Activated CD8-positive, alpha-beta memory T cell treated with anti-CD3 and anti-CD28 coated beads, Interleukin-2, amount 10 ng/mL, durations not matched to agents 7 days and 5 days (primary cell): ENCODE data around the gene SYNPO2. TPM values are rescaled to one million over a fixed set of nuclear protein-coding genes. Genes with fewer than 3 reads are reported as not detected.

Experiments
- ATAC-seq: fragments of 150-1000 bp; cut with Tn5 transposase; one replicate; pipeline ENCODE4 v1.10.0; 2021; ENCODE audit warnings: moderate library complexity
- CTCF ChIA-PET: fragments of 350-600 bp; sonication (Branson Sonifier 250); formaldehyde crosslinking; loops from one replicate; lab custom pipeline; 2021; ENCODE audit warnings: antibody characterized with exemption; lab: Charles Lee
- DNase-seq: peaks from one replicate; pipeline ENCODE4 v3.0.0-alpha.2; 2020
- H3K27ac Mint-ChIP-seq: one replicate; pipeline ENCODE4 v1.8.0; 2021; ENCODE audit warnings: mild to moderate bottlenecking, mixed read lengths
- H3K27me3 Mint-ChIP-seq: one replicate; pipeline ENCODE4 v1.8.0; 2021; ENCODE audit warnings: mixed read lengths
- H3K36me3 Mint-ChIP-seq: one replicate; pipeline ENCODE4 v1.8.0; 2021; ENCODE audit warnings: mild to moderate bottlenecking, mixed read lengths
- H3K4me1 Mint-ChIP-seq: one replicate; pipeline ENCODE4 v1.8.0; 2021; ENCODE audit warnings: mixed read lengths
- H3K4me3 Mint-ChIP-seq: one replicate; pipeline ENCODE4 v1.8.0; 2021; ENCODE audit warnings: mild to moderate bottlenecking, moderate library complexity, mixed read lengths
- H3K9me3 Mint-ChIP-seq: one replicate; pipeline ENCODE4 v1.8.0; 2022; ENCODE audit warnings: low read depth, mixed read lengths
- total RNA-seq, 2 experiments: library from RNA; stranded (reverse); gene quantifications; one replicate each; pipeline ENCODE4 v1.2.3, GENCODE V29; 2021

SYNPO2 gene
- total RNA-seq, result 1 to 10 TPM in 1 of 2 experiments, under 1 TPM in 1; 0.89 to 1.0 TPM

GRCh38 chr4:118888666-118889311 is at the start of gene SYNPO2:
TSS of gene SYNPO2 (plus strand) at chr4:118888854. CDS start at chr4:118889037, 183 bp downstream.
- DNase-seq (peak; percentile 66), ATAC-seq (peak; percentile 92)
- Mint-ChIP-seq H3K27ac (no peak within 1 kb of the TSS), H3K9me3 (no peaks in the 10 kb centered on the region), H3K36me3 (no peaks in the 10 kb centered on the region), H3K4me3 (peak within 1 kb of the TSS; percentile 68), H3K27me3 (peaks cover 49% of the 10 kb centered on the region), H3K4me1 (peaks cover 15% of the 10 kb centered on the region)
- CTCF ChIA-PET, result interaction anchor here (0.9 to 1.7 kb wide), 8 partner anchors 24 to 149 kb away, joined by 3 to 7 read pairs (median 4); no protein-coding TSS in a partner anchor

GRCh38 chr4:118839221-118839927 is 49.3 kb upstream of the SYNPO2 start:
- CTCF ChIA-PET, result no interaction called here
- peaks cover 14% of the 10 kb centered on the region for H3K4me1 Mint-ChIP-seq
- H3K27ac Mint-ChIP-seq, result no peak overlapping the region
- no peak for DNase-seq
- H3K27me3 Mint-ChIP-seq, result no peaks in the 10 kb centered on the region
- H3K36me3 Mint-ChIP-seq, result peaks cover 3% of the 10 kb centered on the region
- H3K4me3 Mint-ChIP-seq, result no peak overlapping the region
- ATAC-seq, result no peak
- H3K9me3 Mint-ChIP-seq, result no peaks in the 10 kb centered on the region

- H3K27ac Mint-ChIP-seq, result no peak overlapping the region
- peaks cover 10% of the 10 kb centered on the region for H3K27me3 Mint-ChIP-seq
- ATAC-seq (no peak), DNase-seq (no peak)
- peaks cover under 1% of the 10 kb centered on the region for H3K4me1 Mint-ChIP-seq
- no peaks in the 10 kb centered on the region for H3K9me3 Mint-ChIP-seq
- CTCF ChIA-PET, result no interaction called here
- H3K4me3 Mint-ChIP-seq, result no peak overlapping the region
- no peaks in the 10 kb centered on the region for H3K36me3 Mint-ChIP-seq
Observed at GRCh38 chr4:118842055-118842454, 46.6 kb upstream of the SYNPO2 start.

GRCh38 chr4:118843237-118843636 is 45.4 kb upstream of the SYNPO2 start:
- ATAC-seq, result no peak
- CTCF ChIA-PET, result no interaction called here
- H3K4me1 Mint-ChIP-seq, result no peaks in the 10 kb centered on the region
- peaks cover 17% of the 10 kb centered on the region for H3K27me3 Mint-ChIP-seq
- H3K36me3 Mint-ChIP-seq, result no peaks in the 10 kb centered on the region
- no peak overlapping the region for H3K27ac Mint-ChIP-seq
- no peak overlapping the region for H3K4me3 Mint-ChIP-seq
- H3K9me3 Mint-ChIP-seq, result no peaks in the 10 kb centered on the region
- no peak for DNase-seq

- H3K27ac Mint-ChIP-seq, result no peak overlapping the region
- ATAC-seq (no peak), DNase-seq (no peak)
- no peak overlapping the region for H3K4me3 Mint-ChIP-seq
- H3K4me1 Mint-ChIP-seq, result peaks cover 7% of the 10 kb centered on the region
- peaks cover 7% of the 10 kb centered on the region for H3K36me3 Mint-ChIP-seq
- CTCF ChIA-PET, result interaction anchor here (0.7 kb wide), 1 partner anchor 9 kb away, joined by 3 read pairs; no protein-coding TSS in a partner anchor
- peaks cover 17% of the 10 kb centered on the region for H3K27me3 Mint-ChIP-seq
- no peaks in the 10 kb centered on the region for H3K9me3 Mint-ChIP-seq
Observed at GRCh38 chr4:118845552-118846050, 43.1 kb upstream of the SYNPO2 start.

- Mint-ChIP-seq H3K36me3 (peaks cover 11% of the 10 kb centered on the region), H3K4me3 (no peak overlapping the region), H3K4me1 (peaks cover 16% of the 10 kb centered on the region), H3K9me3 (no peaks in the 10 kb centered on the region), H3K27me3 (peaks cover 17% of the 10 kb centered on the region), H3K27ac (no peak overlapping the region)
- DNase-seq, result no peak
- no peak for ATAC-seq
- CTCF ChIA-PET, result interaction anchor here (0.7 to 2.0 kb wide), 2 partner anchors 10 to 18 kb away, joined by 3 to 7 read pairs; no protein-coding TSS in a partner anchor
Observed at GRCh38 chr4:118846979-118847378, 41.7 kb upstream of the SYNPO2 start.

GRCh38 chr4:118848242-118848641 is 40.4 kb upstream of the SYNPO2 start:
- peaks cover 23% of the 10 kb centered on the region for H3K4me1 Mint-ChIP-seq

GRCh38 chr4:118848901-118849300 is 39.8 kb upstream of the SYNPO2 start:
- ATAC-seq, result no peak
- DNase-seq, result no peak
- no peak overlapping the region for H3K4me3 Mint-ChIP-seq
- H3K9me3 Mint-ChIP-seq, result no peaks in the 10 kb centered on the region
- CTCF ChIA-PET, result no interaction called here
- no peak overlapping the region for H3K27ac Mint-ChIP-seq
- peaks cover 17% of the 10 kb centered on the region for H3K27me3 Mint-ChIP-seq
- peaks cover 20% of the 10 kb centered on the region for H3K36me3 Mint-ChIP-seq
- H3K4me1 Mint-ChIP-seq, result peaks cover 27% of the 10 kb centered on the region

More at GRCh38 chr4:118848242-118848641, 40.4 kb upstream of the SYNPO2 start:
- peaks cover 17% of the 10 kb centered on the region for H3K27me3 Mint-ChIP-seq
- H3K4me3 Mint-ChIP-seq, result no peak overlapping the region
- no peaks in the 10 kb centered on the region for H3K9me3 Mint-ChIP-seq
- DNase-seq (no peak), ATAC-seq (no peak)
- H3K36me3 Mint-ChIP-seq, result peaks cover 20% of the 10 kb centered on the region
- CTCF ChIA-PET, result interaction anchor here (2.0 kb wide), 1 partner anchor 17 kb away, joined by 7 read pairs; no protein-coding TSS in a partner anchor
- H3K27ac Mint-ChIP-seq, result no peak overlapping the region

GRCh38 chr4:118849867-118850487 is 38.7 kb upstream of the SYNPO2 start:
- H3K4me3 Mint-ChIP-seq, result peak overlapping the region; percentile 92
- CTCF ChIA-PET, result interaction anchor here (1.0 to 2.1 kb wide), 3 partner anchors 13 to 28 kb away, joined by 3 to 10 read pairs (median 6); partner anchors contain the start of gene SEC24D
- peaks cover 20% of the 10 kb centered on the region for H3K36me3 Mint-ChIP-seq
- DNase-seq, result no peak
- peaks cover 17% of the 10 kb centered on the region for H3K27me3 Mint-ChIP-seq
- peak; percentile 15 for ATAC-seq
- peaks cover 27% of the 10 kb centered on the region for H3K4me1 Mint-ChIP-seq
- no peaks in the 10 kb centered on the region for H3K9me3 Mint-ChIP-seq
- peak overlapping the region; percentile 98 for H3K27ac Mint-ChIP-seq

- Mint-ChIP-seq H3K27me3 (peaks cover 17% of the 10 kb centered on the region), H3K36me3 (peaks cover 20% of the 10 kb centered on the region), H3K4me1 (peaks cover 27% of the 10 kb centered on the region), H3K4me3 (peak overlapping the region; percentile 92), H3K9me3 (no peaks in the 10 kb centered on the region), H3K27ac (peak overlapping the region; percentile 98)
- peak; percentile 64 for DNase-seq
- ATAC-seq, result peak; percentile 97
- CTCF ChIA-PET, result interaction anchor here (1.0 to 2.1 kb wide), 4 partner anchors 14 to 77 kb away, joined by 3 to 10 read pairs (median 4); partner anchors contain the start of gene SEC24D
Observed at GRCh38 chr4:118850488-118851173, 38.0 kb upstream of the SYNPO2 start.

GRCh38 chr4:118857760-118858159 is 30.9 kb upstream of the SYNPO2 start:
- peaks cover 2% of the 10 kb centered on the region for H3K27me3 Mint-ChIP-seq
- no peaks in the 10 kb centered on the region for H3K9me3 Mint-ChIP-seq
- H3K4me3 Mint-ChIP-seq, result no peak overlapping the region
- peaks cover 6% of the 10 kb centered on the region for H3K36me3 Mint-ChIP-seq
- DNase-seq, result no peak
- ATAC-seq, result no peak
- CTCF ChIA-PET, result interaction anchor here (1.4 kb wide), 1 partner anchor 18 kb away, joined by 3 read pairs; no protein-coding TSS in a partner anchor
- peaks cover 5% of the 10 kb centered on the region for H3K4me1 Mint-ChIP-seq
- H3K27ac Mint-ChIP-seq, result no peak overlapping the region

GRCh38 chr4:118858779-118859178 is 29.9 kb upstream of the SYNPO2 start:
- Mint-ChIP-seq H3K36me3 (peaks cover 3% of the 10 kb centered on the region), H3K27me3 (peaks cover 2% of the 10 kb centered on the region), H3K9me3 (no peaks in the 10 kb centered on the region), H3K4me3 (no peak overlapping the region), H3K4me1 (no peaks in the 10 kb centered on the region), H3K27ac (no peak overlapping the region)
- ATAC-seq (no peak), DNase-seq (no peak)
- CTCF ChIA-PET, result interaction anchor here (1.4 kb wide), 1 partner anchor 17 kb away, joined by 3 read pairs; no protein-coding TSS in a partner anchor
